Esophagus mucosa (tissue), 1 donor: ENCODE results near the gene SLC25A29. TPM values are rescaled to one million over a fixed set of nuclear protein-coding genes. Genes with fewer than 3 reads are reported as not detected.
"Not testable (repeated sequence)": the region's sequence is repeated elsewhere in the genome, so short reads cannot be mapped to it uniquely, and the experiment has no call there.

Source experiments
- ATAC-seq: fragments of 200-7000 bp; cut with Tn5 transposase; one replicate; pipeline ENCODE4 v1.9.1; 2020
- total RNA-seq: library from RNA; stranded (reverse); gene quantifications from one replicate; pipeline ENCODE4 v1.2.4, GENCODE V29; 2023
- donor health status: DM: yes; HTN: yes; CAD: no.

The SLC25A29 gene
- total RNA-seq, 1 donor from 2014 or later: 15.5 TPM

DNA sequence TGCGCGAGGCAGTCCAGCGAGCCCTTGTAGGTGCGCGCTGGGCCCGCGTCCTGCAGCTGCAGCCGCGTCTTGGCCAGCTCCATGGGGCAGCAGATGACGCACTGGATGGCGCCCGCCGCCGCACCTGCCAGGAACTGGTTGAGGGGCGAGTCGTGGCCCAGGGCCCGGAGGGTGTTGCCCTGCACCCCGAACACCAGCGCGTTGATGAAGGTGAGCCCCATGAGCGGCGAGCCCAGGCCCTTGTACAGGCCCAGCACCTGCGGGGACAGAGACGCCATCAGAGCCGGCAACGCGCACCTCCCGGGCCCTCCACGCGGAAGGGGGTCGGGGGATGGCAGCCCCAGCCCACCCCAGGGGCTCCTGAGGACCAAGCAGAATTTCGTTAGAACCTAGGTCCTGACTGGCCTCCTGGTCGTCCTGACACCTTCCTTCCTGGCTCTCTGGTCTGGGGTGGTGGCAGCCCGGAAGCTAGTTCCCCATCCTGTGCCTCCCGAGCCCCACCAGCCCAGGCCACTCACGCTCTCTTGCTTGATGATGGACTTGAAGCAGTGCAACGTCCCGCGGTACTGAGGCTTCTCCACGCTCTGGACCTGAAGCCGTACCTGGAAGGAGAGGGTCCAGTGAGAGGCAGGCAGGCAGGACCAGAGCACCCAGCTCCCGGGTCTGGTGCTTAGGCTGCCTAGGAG lies 13.3 kb downstream of the SLC25A29 start:
- ATAC-seq: no peak

DNA sequence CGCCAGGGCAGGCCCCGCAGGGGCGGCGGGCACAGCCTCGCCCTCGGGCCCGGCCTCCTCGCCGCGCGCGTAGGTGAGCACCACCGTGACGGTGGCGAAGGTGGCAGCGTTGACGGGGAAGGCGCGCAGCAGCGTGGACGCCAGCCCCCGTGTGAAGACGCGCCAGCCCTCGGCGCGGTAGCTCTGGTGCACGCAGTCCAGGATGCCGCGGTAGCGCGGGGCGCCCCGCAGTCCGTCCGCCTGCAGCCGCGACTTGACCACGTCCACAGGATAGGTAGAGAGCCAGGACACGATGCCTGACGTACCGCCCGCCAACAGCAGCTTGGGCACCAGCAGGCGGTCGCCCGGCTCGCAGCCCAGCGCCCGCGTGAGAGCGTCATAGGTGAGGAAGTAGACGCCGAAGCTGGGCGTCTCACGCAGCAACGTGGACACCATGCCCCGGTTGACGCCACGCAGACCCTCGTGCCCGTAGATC lies 13.9 kb downstream of the SLC25A29 start:
- ATAC-seq: no peak

DNA sequence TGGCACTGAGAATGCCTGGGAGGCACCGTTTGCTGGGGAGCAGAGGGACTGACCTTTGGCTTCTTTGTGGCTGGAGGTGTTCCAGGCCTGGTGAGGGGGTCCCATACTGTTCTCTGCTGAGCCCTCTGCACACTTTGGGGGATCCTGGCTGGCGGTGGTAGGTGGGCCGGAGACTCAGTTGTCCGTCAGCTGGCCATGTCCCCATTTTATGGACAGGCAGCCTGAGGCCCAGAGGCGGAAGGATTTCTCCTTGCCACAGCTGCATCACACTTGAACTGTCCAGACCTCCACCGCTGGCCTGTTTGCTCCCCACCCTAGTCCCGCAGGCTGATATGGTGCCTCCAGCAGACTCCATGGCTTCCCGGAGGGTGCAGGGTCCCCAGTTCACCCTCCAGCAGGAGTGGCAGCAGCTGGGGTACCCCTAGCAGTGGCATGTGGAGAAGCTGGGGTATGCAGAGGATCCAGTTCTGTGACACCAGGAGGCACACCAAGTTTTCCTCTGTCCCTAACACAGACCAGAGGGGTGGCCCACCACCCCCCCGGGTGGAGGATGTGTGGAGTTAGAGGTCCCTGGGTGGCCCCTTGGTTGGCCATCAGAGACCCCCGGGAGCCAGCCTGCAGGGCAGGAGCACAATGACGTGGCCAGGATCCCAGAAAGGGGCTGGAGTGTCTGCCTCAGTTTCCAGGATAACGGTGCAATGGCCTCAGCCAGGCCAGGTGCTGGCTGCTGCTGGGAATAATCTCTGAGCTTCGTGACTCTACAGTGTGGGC lies 14.8 kb downstream of the SLC25A29 start:
- no peak for ATAC-seq

DNA sequence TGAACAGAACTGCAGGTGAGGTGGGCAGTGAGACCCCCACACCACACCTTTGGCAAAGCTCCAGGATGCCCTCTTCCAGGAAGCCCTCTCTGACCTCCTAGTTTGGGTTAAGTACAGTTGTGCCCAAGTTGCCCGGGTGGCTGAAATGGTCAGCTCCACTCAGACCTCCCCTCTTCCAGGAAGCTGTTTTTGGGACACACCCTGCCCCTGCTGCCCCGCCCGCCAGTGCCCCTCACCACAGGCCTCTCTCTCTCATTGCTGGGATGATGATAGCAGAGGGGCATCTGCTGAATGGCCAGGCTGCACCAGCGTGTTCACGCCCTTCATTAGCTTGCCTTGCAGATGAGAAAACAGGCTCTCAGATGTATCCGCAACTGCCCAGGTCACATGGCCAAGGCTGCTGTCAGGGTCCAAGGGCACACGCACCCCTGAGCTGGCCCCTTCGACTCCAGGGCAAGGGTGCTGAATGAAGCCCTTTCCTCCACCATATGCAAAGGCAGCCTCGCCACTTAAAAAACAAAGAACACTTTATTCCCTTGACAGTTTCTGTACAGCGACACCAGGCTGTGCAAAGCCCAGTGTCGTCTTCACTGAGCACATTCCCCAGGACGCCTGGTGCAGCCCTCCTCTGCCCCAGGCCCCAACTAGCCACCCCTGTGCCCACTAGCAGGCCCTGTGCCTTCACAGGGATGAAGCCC lies 15.5 kb downstream of the SLC25A29 start:
- no peak for ATAC-seq

- ATAC-seq: no peak
Observed at GRCh38 chr14:100289916-100290606, 16.2 kb downstream of the SLC25A29 start.

DNA sequence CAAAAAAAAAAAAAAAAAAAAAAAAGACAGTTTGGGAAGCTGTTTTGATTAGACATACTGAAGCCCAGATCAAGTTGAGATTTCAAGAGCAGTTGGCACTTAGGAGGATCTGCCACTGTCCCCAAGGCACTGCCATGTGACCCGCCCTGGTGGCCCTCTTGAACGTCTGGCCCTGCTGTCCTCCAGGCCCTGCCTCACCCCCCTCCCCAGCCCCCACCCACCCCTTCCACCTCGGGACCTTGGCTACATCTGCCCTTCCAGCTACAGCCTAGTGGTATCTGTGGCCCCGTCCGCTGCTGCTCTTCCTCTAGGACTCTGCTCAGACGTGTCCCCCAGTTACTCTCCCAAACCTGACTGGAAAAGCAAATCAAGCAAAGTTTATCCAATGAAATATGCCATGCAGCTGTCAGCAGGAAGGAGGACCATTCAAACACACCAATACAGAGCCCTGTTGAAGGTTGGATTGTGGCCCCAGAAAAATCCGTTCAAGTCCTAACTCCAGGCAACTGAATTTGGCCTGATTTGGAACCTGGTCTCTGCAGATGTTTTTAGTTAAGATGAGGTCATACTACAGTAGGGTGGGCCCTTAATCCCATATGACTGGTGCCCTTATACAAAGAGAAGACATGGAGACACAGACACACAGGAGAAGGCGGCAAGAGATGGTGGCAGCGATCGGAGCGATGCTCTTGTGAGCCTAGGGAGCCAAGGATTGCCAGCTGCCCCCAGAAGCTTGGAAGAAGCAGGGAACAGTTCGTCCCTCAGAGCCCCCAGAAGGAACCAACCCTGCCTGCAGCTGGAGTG lies 17.7 kb downstream of the SLC25A29 start:
- no peak for ATAC-seq

DNA sequence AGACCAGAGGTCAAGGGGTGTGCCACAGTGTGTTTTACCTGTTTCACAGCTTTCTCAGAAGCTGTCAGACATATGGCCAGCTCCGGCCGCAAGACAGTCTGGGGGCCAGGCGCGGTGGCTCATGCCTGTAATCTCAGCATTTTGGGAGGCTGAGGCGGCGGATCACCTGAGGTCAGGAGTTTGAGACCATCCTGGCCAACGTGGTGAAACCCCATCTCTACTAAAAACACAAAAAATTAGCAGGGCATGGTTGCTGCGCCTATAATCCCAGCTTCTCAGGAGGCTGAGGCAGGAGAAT lies 18.3 kb downstream of the SLC25A29 start:
- not testable (repeated sequence) for ATAC-seq

DNA sequence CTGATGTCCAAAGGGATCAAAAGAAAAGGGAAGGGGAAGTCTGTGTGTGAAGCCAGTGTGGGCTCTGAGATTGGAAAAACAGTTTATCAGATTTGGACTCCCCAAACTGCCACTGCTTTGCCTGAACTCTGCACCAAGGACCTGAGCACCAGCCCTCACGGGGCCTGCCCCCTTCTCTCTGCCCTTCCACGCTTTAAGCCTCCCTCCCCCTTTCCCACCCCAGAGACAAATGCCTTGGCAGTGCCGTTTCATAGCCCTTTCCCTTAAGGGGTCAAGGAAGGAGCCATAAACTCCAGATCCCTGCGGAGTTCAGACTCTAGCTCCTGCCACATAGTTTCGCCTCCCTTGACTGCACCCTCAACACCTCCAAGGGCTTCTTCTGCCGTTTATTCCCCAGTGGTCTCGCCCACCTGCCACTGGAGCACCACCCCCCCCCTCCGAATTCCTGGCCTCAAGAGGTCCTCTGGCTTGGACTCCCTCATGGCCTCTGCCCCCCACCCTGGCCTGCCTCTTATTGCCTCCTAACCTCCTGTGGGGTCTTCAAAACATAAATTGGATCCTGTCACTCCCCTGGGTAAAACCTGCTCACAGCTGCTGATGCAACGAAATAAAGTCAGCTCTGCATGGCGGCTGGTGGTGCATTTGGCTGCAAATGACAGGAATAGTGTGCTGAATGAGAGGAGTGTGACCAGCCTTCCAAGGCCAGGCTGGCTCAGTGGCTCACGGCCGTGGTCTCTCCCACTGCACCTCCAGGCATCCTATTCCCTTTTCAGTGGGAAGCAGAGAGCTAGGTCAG lies 18.8 kb downstream of the SLC25A29 start:
- ATAC-seq: no peak

- no peak for ATAC-seq
Observed at GRCh38 chr14:100286484-100287191, 19.6 kb downstream of the SLC25A29 start.

DNA sequence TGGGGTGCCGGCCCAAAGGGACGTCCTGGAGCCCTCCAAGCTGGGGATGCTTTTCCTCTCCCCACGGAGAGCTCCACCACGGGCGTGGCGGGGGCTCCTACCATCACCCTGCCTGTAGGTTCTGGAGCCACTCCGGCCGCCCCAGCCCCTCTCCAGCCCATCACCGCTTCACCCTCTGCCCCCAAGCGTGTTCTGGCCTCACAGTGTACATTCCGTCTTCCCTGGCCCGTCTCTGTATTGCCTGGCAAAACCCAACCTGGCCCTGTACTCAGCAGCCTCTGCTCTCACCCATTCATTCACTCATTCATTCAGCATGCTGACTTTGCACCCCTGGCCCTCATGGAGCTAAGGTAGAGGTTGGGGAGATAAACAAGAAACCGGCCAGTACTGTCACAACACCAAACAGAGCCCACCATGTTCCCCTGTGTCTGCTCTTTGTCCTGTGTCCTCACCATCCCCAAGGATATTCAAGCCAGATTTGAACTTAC lies 20.3 kb downstream of the SLC25A29 start:
- no peak for ATAC-seq

DNA sequence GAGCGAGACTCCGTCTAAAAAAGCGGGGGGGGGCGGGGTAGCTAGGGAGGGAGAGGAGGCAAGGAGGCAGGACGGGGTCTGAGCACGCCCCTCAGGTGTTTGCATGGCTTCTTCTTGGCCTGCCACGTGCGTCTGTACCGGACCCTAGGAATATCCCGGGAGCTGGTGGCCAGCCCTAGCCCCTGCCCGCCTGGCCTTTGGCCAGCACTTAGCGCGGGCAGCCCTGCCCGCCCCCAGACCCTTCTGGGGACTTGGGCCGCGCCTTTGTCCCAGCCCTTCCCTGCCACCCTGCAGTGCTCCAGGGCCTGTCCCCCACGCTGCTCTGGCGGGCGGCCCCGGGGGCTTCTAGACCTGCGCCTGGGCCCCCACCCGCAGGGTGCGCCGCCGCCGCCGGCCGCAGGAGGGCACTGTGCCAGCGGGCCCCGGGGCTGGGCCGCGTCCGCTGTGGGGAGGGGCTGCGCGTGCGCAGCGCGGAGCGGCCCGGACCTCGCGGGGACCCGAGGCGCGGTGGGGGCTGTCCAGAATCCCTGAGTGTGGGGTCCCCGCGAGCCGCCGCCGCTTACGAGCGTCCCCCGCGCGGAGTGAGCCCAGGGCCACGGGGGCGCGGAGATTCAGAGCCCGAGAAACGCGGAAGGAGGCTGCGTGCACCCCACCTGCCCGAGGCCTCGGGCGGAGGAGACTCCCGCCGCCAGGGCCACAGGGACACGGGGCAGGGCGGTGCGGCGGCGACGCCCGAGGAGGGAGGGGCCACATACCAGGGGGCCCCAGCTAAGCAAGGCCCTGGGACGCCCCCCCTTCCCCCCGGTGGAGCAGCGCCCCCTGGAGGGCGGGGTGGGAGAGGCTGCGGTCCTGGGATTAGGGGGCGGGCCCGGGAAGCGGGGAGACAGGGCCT lies 21.0 kb downstream of the SLC25A29 start:
- peak; percentile 76 for ATAC-seq

DNA sequence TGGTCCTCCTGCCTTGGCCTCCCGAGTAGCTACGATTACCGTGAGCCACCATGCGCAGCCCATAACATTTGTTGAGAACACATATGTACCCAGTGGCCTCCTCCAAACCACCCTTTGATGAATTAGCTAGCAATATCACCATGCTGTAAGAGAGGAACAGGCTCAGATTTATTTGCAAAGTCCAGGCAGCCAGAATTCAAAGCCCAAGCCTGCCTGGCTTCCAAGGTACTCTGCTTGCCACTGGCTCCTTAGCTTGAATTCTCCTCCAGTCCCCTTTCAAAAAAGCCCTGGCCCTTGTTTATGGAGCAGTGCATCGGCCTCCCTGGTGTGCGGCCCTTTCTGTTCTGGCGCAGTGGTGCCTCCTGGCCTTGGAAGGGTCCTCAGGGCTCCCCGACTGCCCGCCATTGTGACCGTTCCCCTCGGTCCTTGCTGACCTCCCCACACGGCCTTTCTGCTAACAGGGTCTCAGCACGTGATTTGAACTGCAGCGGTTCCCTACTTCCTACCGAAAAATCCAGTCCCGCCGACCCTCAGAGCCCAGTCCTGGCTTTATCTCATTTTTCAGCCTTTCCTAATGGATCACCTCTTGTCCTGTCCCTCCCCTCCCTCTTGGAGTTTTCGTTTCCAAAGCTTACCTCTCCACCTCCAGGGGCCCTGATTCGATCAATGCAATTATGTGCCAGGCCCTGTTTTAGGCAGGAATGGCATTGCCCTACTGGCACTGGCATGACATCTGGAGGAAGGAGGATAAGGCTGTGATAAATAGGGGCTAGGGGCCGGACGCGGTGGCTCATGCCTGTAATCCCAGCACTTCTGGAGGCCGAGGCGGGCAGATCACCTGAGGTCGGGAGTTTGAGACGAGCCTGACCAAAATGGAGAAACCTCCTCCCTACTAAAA lies 22.0 kb downstream of the SLC25A29 start:
- no peak for ATAC-seq

GRCh38 chr14:100283436-100283835 lies 22.8 kb downstream of the SLC25A29 start:
- not testable (repeated sequence) for ATAC-seq

- peak; percentile 55 for ATAC-seq
Observed at GRCh38 chr14:100282766-100283419, 23.4 kb downstream of the SLC25A29 start.

GRCh38 chr14:100282083-100282350 lies 24.2 kb downstream of the SLC25A29 start:
- no peak for ATAC-seq

- peak; percentile 19 for ATAC-seq
Observed at GRCh38 chr14:100281286-100282082, 24.8 kb downstream of the SLC25A29 start.

- ATAC-seq: no peak
Observed at GRCh38 chr14:100279563-100279962, 26.7 kb downstream of the SLC25A29 start.
